ENCODE measurements around the gene B4GALT3. TPM values are rescaled to one million over a fixed set of nuclear protein-coding genes. Genes with fewer than 3 reads are reported as not detected.
A peak's percentile ranks its signal among the peaks of the same experiment; 100 is the strongest.

The B4GALT3 gene
- total RNA-seq, 4 donors from 2014 or later, result 3.0 to 71.4 (median 26.6) TPM

DNA sequence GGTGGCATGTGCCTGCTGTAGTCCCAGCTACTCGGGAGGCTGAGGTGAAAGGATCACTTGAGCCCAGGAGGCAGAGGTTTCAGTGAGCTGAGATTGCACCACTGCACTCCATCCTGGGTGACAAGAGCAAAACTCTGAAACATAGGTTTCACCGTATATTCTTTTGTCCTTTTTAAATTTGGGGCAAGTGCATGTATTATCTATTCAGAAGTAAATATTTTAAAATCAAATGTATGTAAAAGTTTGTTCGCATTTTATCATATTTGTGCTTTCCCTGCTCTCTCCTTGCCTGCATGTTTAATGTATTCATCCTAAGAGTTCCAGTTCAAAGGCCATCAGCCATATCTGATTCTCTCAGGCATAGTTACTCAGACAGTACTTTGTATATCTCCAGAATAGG lies 31.5 kb downstream of the B4GALT3 start:
- no peaks in the 10 kb centered on the region for H3K27me3 ChIP-seq
- in situ Hi-C loops (cut with MboI; ENCODE audit: low pct_ligation_motif_present in 1 of 4, low pct_unique_long_range_greater_than_20kb in 1 of 4, low sequenced_read_pairs in 3 of 4) (no loop called here), intact Hi-C loops (cut with DNase I; ENCODE audit: low total_unique reads) (no loop called here)
- no peaks in the 10 kb centered on the region for H3K36me3 ChIP-seq
- H3K27ac ChIP-seq, result no peak overlapping the region
- 81 to 84% methylated on average over 2 to 3 of the region's 3 CpGs for WGBS, 2 donors (ENCODE audit: low coverage in 1 of 2)
- TF ChIP-seq, protein P1, sequence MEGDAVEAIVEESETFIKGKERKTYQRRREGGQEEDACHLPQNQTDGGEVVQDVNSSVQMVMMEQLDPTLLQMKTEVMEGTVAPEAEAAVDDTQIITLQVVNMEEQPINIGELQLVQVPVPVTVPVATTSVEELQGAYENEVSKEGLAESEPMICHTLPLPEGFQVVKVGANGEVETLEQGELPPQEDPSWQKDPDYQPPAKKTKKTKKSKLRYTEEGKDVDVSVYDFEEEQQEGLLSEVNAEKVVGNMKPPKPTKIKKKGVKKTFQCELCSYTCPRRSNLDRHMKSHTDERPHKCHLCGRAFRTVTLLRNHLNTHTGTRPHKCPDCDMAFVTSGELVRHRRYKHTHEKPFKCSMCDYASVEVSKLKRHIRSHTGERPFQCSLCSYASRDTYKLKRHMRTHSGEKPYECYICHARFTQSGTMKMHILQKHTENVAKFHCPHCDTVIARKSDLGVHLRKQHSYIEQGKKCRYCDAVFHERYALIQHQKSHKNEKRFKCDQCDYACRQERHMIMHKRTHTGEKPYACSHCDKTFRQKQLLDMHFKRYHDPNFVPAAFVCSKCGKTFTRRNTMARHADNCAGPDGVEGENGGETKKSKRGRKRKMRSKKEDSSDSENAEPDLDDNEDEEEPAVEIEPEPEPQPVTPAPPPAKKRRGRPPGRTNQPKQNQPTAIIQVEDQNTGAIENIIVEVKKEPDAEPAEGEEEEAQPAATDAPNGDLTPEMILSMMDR (IDR thresholded peaks at IDR 0.05), result no peak
- H3K9me3 ChIP-seq, result no peaks in the 10 kb centered on the region
- no peak for DNase-seq
- no peaks in the 10 kb centered on the region for H3K4me1 ChIP-seq
- H3K4me3 ChIP-seq, result no peak overlapping the region

DNA sequence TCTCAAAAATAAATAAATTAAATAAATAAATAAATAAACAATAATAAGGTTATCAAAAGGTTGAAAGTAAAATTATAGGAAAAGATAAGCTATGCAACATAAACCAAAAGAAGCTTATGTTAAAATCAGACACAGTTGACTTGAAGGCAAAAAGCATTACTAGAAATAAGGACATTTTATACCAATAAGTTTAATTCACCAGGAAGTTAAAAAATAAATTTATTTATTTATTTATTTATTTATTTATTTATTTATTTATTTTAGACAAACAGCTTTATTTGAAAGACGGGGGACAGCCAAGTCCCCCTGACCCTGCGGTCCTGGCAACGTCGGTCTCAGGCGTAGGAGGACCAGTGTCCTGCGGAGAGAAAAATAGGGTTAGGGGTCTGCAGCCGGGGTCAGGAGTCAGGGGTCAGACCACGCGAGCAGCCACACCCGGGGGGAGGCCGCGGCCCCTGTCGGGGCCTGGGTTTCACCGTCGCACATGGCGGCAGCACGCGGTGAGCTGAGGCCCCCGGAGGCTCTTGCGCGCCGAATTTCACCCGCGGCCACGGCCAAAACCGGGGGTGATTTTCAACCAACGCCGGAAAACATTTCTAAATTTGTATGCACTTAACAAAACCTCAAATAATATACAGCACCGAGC lies 36.4 kb downstream of the B4GALT3 start:
- no peak for TF ChIP-seq POLR2AphosphoS5 (IDR thresholded peaks at IDR 0.05)
- TF ChIP-seq EP300 (IDR thresholded peaks at IDR 0.05; ENCODE audit: low read depth), result no peak
- H3K27ac ChIP-seq, result no peak overlapping the region
- DNase-seq, result no peak
- no peak overlapping the region for H3K4me3 ChIP-seq
- H3K27me3 ChIP-seq, result no peaks in the 10 kb centered on the region
- in situ Hi-C loops (cut with MboI; ENCODE audit: low pct_ligation_motif_present in 1 of 4, low pct_unique_long_range_greater_than_20kb in 1 of 4, low sequenced_read_pairs in 3 of 4), result no loop called here
- WGBS, 2 donors (ENCODE audit: low coverage in 1 of 2), result 95 to 96% methylated on average over 5 to 29 of the region's 29 CpGs
- intact Hi-C loops (cut with DNase I; ENCODE audit: low total_unique reads), result no loop called here
- peaks cover 0 to 3% (median 0%) of the 10 kb centered on the region in 4 donors for H3K4me1 ChIP-seq
- no peaks in the 10 kb centered on the region for H3K9me3 ChIP-seq
- no peaks in the 10 kb centered on the region for H3K36me3 ChIP-seq

DNA sequence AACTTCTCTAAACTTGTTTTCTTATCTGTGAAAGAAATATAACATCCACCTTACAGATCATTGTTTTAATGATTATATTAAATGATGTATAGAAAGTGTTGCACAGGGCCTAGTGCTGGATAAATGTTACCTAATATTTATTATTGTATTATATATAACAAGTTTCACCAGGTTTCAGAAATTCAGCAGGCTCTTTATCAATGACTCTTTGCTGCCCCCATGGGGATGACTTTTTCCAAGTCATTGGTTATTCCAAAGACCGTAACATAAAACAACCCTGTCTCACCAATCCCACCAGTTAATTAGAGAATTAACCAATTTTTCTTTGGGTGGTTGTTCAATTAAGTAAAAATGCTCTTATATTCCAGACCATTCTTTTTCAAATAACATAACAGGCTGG lies 37.5 kb downstream of the B4GALT3 start:
- intact Hi-C loops (cut with DNase I; ENCODE audit: low total_unique reads), result no loop called here
- WGBS, 2 donors (ENCODE audit: low coverage in 1 of 2), result 49 to 56% methylated on average over 1 of the region's 1 CpG
- no peak for DNase-seq
- no peak for TF ChIP-seq POLR2AphosphoS5 (IDR thresholded peaks at IDR 0.05)
- TF ChIP-seq, protein P1 (IDR thresholded peaks at IDR 0.05), result peak; percentile 30 to 42 (median 38)
- no peak for TF ChIP-seq EP300 (IDR thresholded peaks at IDR 0.05; ENCODE audit: low read depth)
- no peak for TF ChIP-seq POLR2A (IDR thresholded peaks at IDR 0.05)
- in situ Hi-C loops (cut with MboI; ENCODE audit: low pct_ligation_motif_present in 1 of 4, low pct_unique_long_range_greater_than_20kb in 1 of 4, low sequenced_read_pairs in 3 of 4), result no loop called here
- Histone ChIP-seq H3K27me3 (no peaks in the 10 kb centered on the region), H3K27ac (no peak overlapping the region), H3K9me3 (no peaks in the 10 kb centered on the region), H3K36me3 (no peaks in the 10 kb centered on the region), H3K4me3 (no peak overlapping the region), H3K4me1 (peaks cover 0 to 4% (median 2%) of the 10 kb centered on the region in 4 donors)

DNA sequence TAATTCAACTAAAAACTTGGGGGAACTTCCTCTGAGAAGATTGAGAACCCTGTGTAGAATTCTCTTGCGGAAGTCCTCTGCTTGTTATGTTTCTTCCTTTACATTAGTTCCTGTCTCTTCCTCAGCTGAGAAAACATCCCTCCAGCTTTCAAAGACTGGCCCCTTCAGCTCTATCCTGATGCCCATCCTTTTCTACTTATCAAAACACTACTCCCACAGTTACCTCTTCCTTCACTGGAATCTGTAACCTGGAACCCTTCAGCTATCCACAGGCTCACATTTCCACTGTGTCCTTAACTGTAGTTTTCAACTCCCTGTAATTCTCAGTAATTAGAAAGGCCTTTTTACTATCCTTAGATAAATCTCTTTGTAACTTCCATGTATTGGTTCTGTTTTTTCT lies 38.9 kb downstream of the B4GALT3 start:
- H3K4me1 ChIP-seq, result peaks cover 10 to 18% (median 16%) of the 10 kb centered on the region in 4 donors
- WGBS, 2 donors (ENCODE audit: low coverage in 1 of 2), result 78 to 86% methylated on average over 1 of the region's 1 CpG
- peak overlapping the region in 1 of 4 donors; percentile 26 for H3K27ac ChIP-seq
- no peaks in the 10 kb centered on the region for H3K9me3 ChIP-seq
- no peak for TF ChIP-seq EP300 (IDR thresholded peaks at IDR 0.05; ENCODE audit: low read depth)
- TF ChIP-seq, protein P1 (IDR thresholded peaks at IDR 0.05), result no peak
- no peak for TF ChIP-seq POLR2A (IDR thresholded peaks at IDR 0.05)
- no peak for TF ChIP-seq POLR2AphosphoS5 (IDR thresholded peaks at IDR 0.05)
- in situ Hi-C loops (cut with MboI; ENCODE audit: low pct_ligation_motif_present in 1 of 4, low pct_unique_long_range_greater_than_20kb in 1 of 4, low sequenced_read_pairs in 3 of 4), result no loop called here
- DNase-seq, result no peak
- H3K36me3 ChIP-seq, result no peaks in the 10 kb centered on the region
- H3K27me3 ChIP-seq, result no peaks in the 10 kb centered on the region
- intact Hi-C loops (cut with DNase I; ENCODE audit: low total_unique reads), result no loop called here
- H3K4me3 ChIP-seq, result no peak overlapping the region

DNA sequence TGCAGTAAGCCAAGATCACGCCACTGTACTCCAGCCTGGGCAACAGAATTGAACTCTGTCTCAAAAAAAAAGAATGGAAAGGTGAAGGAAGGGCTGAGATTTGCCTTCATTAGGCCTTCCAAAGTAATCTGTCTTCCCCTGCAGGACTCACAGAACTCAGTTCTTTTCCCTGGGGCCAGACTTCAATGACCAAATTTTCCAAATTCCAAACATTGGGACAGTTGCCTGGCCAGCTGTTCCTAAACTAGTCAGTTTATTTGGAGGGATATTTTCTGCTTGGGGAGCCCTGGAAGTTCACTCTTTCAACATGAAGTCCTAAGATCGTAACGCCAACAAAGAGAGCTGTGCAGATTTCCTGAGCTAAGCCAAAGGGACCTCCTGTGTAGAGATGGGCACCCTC lies 39.4 kb downstream of the B4GALT3 start:
- no peak for DNase-seq
- in situ Hi-C loops (cut with MboI; ENCODE audit: low pct_ligation_motif_present in 1 of 4, low pct_unique_long_range_greater_than_20kb in 1 of 4, low sequenced_read_pairs in 3 of 4) (no loop called here), intact Hi-C loops (cut with DNase I; ENCODE audit: low total_unique reads) (no loop called here)
- 76 to 81% methylated on average over 3 of the region's 3 CpGs for WGBS, 2 donors (ENCODE audit: low coverage in 1 of 2)
- no peak for TF ChIP-seq POLR2AphosphoS5 (IDR thresholded peaks at IDR 0.05)
- TF ChIP-seq EP300 (IDR thresholded peaks at IDR 0.05; ENCODE audit: low read depth), result no peak
- no peak for TF ChIP-seq POLR2A (IDR thresholded peaks at IDR 0.05)
- TF ChIP-seq, protein P1 (IDR thresholded peaks at IDR 0.05), result no peak
- Histone ChIP-seq H3K36me3 (no peaks in the 10 kb centered on the region), H3K4me1 (peaks cover 11 to 18% (median 16%) of the 10 kb centered on the region in 4 donors), H3K4me3 (no peak overlapping the region), H3K9me3 (no peaks in the 10 kb centered on the region), H3K27ac (no peak overlapping the region), H3K27me3 (no peaks in the 10 kb centered on the region)
